GM10248 (cell line): ENCODE results near the gene KCNE4.

ENCODE experiments used
- CTCF ChIA-PET: fragments of 300-600 bp; sonication (Branson Sonifier 250); formaldehyde crosslinking; extraction: SDS; loops from one replicate; lab custom pipeline; 2021; ENCODE audit warnings: antibody characterized with exemption; lab: Yijun Ruan, JAX
- POLR2A ChIA-PET: fragments of 350-650 bp; sonication (Branson Sonifier 250); formaldehyde crosslinking; extraction: SDS; loops from one replicate; lab custom pipeline; 2020; ENCODE audit warnings: antibody characterized with exemption; lab: Yijun Ruan, JAX
- DNase-seq: peaks from one replicate; pipeline ENCODE4 v3.0.0; 2012; ENCODE audit errors: extremely low spot score
- TF ChIP-seq, protein P1 (sequence below): IDR thresholded peaks from 2 replicates; pipeline ENCODE4 v1.5.1; 2012; ENCODE audit warnings: mild to moderate bottlenecking, low read depth; ENCODE audit errors: extremely low read depth, missing control alignments, control extremely low read depth

KCNE4 gene

GRCh38 chr2:223027442-223027841 lies 24.5 kb upstream of the KCNE4 start:
- ChIA-PET POLR2A (no interaction called here), CTCF (interaction anchor here (1.2 kb wide), 1 partner anchor 34 kb away, joined by 4 read pairs; no protein-coding TSS in a partner anchor)
- TF ChIP-seq, protein P1, sequence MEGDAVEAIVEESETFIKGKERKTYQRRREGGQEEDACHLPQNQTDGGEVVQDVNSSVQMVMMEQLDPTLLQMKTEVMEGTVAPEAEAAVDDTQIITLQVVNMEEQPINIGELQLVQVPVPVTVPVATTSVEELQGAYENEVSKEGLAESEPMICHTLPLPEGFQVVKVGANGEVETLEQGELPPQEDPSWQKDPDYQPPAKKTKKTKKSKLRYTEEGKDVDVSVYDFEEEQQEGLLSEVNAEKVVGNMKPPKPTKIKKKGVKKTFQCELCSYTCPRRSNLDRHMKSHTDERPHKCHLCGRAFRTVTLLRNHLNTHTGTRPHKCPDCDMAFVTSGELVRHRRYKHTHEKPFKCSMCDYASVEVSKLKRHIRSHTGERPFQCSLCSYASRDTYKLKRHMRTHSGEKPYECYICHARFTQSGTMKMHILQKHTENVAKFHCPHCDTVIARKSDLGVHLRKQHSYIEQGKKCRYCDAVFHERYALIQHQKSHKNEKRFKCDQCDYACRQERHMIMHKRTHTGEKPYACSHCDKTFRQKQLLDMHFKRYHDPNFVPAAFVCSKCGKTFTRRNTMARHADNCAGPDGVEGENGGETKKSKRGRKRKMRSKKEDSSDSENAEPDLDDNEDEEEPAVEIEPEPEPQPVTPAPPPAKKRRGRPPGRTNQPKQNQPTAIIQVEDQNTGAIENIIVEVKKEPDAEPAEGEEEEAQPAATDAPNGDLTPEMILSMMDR = no peak
- DNase-seq = no peak

DNA sequence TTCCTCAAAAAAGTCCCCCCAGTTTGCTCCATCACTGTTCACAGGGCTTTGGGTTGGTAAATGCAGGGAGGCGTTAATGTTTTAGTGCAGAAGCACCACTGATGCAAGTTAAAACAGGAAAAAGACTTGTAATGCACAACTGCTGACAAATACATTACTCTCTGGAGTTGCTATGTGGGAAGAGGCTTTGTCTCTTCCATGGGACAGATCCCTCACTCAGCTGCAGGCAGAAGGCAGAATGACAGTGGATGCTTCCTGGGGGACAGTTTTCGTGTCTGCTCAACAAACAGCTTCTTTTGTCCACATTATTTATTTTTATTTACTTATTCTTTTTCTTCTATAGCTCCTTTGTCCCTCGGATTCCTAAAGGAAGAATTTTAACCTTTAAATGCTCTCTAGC lies 22.7 kb upstream of the KCNE4 start:
- ChIA-PET CTCF (interaction anchor here (0.9 kb wide), 1 partner anchor 12 kb away, joined by 3 read pairs; no protein-coding TSS in a partner anchor), POLR2A (no interaction called here)

GRCh38 chr2:223032187-223033142 lies 19.5 kb upstream of the KCNE4 start:
- ChIA-PET POLR2A (no interaction called here), CTCF (interaction anchor here (1.6 kb wide), 1 partner anchor 9 kb away, joined by 7 read pairs; no protein-coding TSS in a partner anchor)
- no peak for DNase-seq
- TF ChIP-seq, protein P1 = no peak

More for the DNA sequence above, 22.7 kb upstream of the KCNE4 start:
- TF ChIP-seq, protein P1 = no peak
- no peak for DNase-seq

DNA sequence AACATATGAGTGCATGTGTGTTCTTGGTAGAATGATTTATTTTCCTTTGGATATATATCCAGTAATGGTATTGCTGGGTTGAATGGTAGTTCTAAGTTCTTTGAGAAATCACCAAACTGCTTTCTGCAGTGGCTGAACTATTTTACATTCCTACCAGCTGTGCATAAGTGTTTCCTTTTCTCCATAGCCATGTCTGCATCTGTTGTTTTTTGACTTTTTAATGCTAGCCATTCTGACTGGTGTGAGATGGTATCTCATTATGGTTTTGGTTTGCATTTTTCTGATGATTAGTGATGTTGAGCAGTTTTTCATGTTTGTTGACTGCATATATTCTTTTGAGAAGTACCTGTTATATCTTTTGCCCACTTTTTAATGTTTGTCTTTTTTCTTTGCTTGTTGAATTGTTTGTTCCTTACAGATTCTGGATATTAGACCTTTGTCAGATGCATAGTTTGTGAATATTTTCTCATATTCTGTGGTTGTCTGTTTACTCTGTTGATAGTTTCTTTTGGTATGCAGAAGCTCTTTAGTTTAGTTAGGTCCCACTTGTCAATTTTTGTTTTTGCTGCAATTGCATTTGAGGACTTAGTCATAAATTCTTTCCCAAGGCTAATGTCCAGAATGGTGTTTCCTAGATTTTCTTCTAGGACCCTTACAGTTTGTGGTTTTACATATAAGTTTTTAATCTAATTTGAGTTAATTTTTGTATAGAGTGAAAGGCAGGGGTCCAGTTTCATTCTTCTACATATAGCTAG lies 17.6 kb upstream of the KCNE4 start:
- DNase-seq = no peak
- ChIA-PET CTCF (no interaction called here), POLR2A (no interaction called here)
- TF ChIP-seq, protein P1 = no peak

DNA sequence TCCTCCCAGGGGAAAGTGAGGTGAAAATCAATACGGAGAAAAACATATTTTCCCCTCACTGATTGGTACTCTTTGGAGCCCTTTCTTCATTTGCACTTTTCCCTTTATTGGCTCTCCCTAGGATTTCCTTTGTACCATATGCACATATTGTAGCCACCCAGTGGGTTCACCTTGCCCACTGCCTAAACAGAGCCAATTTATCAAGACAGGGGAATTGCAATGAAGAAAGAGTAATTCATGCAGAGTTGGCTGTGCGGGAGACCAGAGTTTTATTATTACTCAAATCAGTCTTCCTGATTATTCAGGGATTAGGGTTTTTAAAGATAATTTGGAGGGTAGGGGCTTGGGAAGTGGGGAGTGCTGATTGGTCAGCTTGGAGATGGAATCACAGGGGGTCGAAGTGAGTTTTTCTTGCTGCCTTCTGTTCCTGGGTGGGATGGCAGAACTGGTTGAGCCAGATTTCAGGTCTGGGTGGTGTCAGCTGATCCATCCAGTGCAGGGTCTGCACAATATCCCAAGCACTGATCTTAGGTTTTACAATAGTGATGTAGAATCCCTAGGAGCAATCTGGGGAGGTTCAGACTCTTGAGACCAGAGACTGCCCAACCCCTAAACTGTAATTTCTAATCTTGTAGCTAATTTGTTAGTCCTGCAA lies 15.1 kb upstream of the KCNE4 start:
- CTCF ChIA-PET = no interaction called here
- TF ChIP-seq, protein P1 = no peak
- POLR2A ChIA-PET = no interaction called here

GRCh38 chr2:223037445-223037800 lies 14.6 kb upstream of the KCNE4 start:
- CTCF ChIA-PET = no interaction called here
- POLR2A ChIA-PET = no interaction called here
- DNase-seq = no peak
- TF ChIP-seq, protein P1 = no peak

More for the DNA sequence above, 15.1 kb upstream of the KCNE4 start:
- DNase-seq = no peak
